AG09319 (cell line): ENCODE data around the gene RMI2.
"Not testable (repeated sequence)": the region's sequence is repeated elsewhere in the genome, so short reads cannot be mapped to it uniquely, and the experiment has no call there.

ENCODE experiments used
- DNase-seq: peaks from one replicate; pipeline ENCODE4 v3.0.0-alpha.2; 2010; ENCODE audit warnings: low read depth; ENCODE audit errors: extremely low read depth
- CTCF ChIP-seq: IDR thresholded peaks from 2 replicates; pipeline ENCODE4 v1.5.1; 2011; ENCODE audit warnings: low read depth, mild to moderate bottlenecking, inconsistent platforms, low read length, moderate library complexity

Gene RMI2

GRCh38 chr16:11372073-11372828 is 27.0 kb downstream of the RMI2 start:
- no peak for TF ChIP-seq CTCF
- no peak for DNase-seq

- DNase-seq: no peak
- no peak for TF ChIP-seq CTCF
Observed at GRCh38 chr16:11372829-11373306, 27.6 kb downstream of the RMI2 start.

- no peak for DNase-seq
- TF ChIP-seq CTCF: no peak
Observed at GRCh38 chr16:11374255-11374654, 29.0 kb downstream of the RMI2 start.

- no peak for DNase-seq
- no peak for TF ChIP-seq CTCF
Observed at GRCh38 chr16:11377154-11377553, 31.9 kb downstream of the RMI2 start.

- DNase-seq: not testable (repeated sequence)
Observed at GRCh38 chr16:11378951-11379350, 33.7 kb downstream of the RMI2 start.

- DNase-seq: no peak
- TF ChIP-seq CTCF: no peak
Observed at GRCh38 chr16:11379420-11379819, 34.2 kb downstream of the RMI2 start.

- no peak for TF ChIP-seq CTCF
Observed at GRCh38 chr16:11380836-11381235, 35.6 kb downstream of the RMI2 start.

GRCh38 chr16:11383481-11384183 is 38.4 kb downstream of the RMI2 start:
- no peak for TF ChIP-seq CTCF
- DNase-seq: no peak

More at GRCh38 chr16:11380836-11381235, 35.6 kb downstream of the RMI2 start:
- DNase-seq: no peak
